ENCODE measurements around the gene AVP. TPM values are rescaled to one million over a fixed set of nuclear protein-coding genes. Genes with fewer than 3 reads are reported as not detected.

Gene AVP
- total RNA-seq, 1 donor from 2014 or later = not detected

DNA sequence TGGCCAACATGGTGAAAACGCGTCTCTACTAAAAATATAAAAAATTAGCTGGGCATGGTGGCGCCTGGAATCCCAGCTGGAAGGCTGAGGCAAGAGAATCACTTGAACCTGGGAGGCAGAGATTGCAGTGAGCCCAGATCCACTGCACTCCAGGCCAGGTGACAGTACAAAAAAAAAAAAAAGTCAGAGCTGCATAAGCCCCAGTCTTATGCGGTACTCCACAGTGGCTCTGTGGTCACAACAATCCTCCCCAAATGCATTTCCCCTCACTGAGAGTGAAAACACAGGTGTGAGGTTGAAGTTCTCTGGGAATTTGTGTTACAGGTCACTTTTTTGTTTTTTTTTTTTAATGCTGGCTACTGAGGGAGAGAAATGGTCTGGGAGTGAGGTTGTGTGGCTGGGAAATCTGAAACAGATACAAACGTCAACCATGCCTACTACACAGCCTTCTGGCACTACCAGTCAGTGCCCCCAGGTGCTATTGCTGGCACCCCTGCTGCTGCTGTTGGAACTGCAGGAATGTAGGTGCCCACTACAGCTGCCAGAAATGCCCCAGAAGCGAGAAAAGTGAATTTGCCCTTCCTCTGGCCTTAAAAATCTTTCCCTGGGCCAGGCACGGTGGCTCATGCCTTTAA lies 33.0 kb downstream of the AVP start:
- DNase-seq (ENCODE audit: low read depth) = no peak

- no peak for DNase-seq (ENCODE audit: low read depth)
These were observed 36.8 kb downstream of the AVP start for GRCh38 chr20:3047486-3048419.

GRCh38 chr20:3046677-3047462 lies 37.7 kb downstream of the AVP start:
- DNase-seq (ENCODE audit: low read depth) = no peak

GRCh38 chr20:3045816-3046676 lies 38.5 kb downstream of the AVP start, which contains the start of gene MRPS26:
MRPS26 (plus strand) TSS chr20:3046052; CDS start chr20:3046069, 17 bp downstream.
- DNase-seq (ENCODE audit: low read depth) = peak; percentile 93

- DNase-seq (ENCODE audit: low read depth) = peak; percentile 80
These were observed 39.3 kb downstream of the AVP start for GRCh38 chr20:3045042-3045815.

GRCh38 chr20:3044336-3044965 lies 40.1 kb downstream of the AVP start:
- no peak for DNase-seq (ENCODE audit: low read depth)

GRCh38 chr20:3043322-3043721 lies 41.2 kb downstream of the AVP start, which contains the start of gene GNRH2:
GNRH2 (plus strand) TSS chr20:3043622; CDS start chr20:3044415, 793 bp downstream.
- DNase-seq (ENCODE audit: low read depth) = no peak

DNA sequence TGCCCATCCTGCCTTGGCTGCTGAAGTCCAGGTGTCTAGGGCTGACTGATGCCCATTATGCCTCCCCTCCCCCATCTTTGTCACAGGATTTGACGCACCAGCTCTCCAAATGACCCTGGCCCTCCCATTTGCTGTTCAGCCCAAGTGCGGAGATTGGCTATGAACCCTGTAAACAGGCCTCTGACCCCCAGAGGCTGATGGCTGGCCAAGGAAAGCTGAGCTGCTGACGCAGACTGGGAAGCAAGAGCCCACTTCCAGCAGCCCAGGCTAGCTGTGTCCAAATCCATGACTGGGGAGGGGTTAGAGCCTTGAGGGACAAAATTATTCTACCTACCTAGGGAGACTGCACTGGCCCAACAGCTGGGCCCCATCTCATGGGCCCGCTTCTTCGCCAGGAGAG lies 41.9 kb downstream of the AVP start:
- DNase-seq (ENCODE audit: low read depth) = no peak

DNA sequence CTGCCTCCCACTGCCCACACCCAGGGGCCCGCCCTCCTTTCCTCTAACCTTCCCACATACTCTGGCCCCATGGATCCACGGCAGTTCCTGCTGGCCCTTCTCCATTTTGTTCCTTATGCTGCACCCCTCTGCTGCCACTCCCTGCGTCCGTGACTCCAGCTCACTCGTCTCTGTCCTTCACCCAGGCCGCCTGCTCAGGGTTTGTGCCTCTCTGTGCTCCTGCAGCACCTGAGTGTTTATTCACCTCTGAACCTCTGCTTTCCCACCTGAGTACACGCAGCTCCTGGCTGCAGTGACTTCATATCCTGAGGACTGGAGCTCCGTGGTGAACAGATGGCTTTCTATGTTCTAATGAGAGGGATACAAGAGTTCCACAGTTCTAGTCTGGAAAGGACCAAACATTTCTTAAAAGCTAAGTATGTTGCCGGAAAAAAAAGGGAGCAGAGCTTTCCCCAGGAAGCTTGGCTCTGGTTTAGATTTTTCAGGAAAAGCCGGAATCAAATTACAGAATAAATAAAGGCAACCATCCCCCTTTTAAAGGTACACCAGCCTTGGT lies 42.6 kb downstream of the AVP start:
- no peak for DNase-seq (ENCODE audit: low read depth)

DNA sequence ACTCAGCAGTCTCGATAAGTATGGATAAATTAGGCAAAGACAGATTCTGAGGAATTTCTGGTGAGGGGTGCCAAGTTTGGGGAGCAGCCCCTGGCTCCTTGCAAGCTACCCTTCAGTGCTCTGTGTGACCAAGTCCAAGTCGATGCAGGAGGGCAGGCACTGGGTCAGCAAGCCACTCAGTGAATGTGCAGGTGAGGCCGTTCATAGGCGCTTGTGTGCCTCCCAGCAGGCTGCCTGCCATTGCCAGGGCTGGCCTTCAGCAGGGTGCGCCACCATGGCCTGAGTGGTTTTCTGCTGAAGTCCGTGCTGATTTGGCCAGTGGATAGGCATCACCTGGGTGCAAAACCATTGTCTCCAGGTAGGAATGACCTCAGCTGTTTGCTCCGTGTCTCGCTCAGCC lies 44.4 kb downstream of the AVP start:
- no peak for DNase-seq (ENCODE audit: low read depth)

DNA sequence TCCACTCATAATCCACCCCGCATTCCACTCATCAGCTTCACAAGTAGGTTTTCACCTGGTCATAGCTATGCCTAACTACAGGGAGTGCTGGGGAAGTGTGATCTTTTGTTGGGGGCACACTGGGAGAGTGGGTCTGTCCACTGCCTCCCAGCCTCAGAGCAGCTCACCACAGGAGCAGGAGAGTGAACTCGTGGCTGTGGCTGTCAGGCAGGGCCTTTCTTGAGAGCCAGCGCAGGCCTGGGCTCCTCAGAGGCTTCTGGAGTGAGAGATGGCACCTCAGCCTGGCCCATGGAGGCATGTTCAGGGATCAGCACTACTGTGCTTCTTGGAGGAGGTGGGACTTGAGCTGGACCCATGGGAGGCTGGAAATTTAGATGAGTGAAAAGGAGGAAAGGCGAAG lies 45.1 kb downstream of the AVP start:
- DNase-seq (ENCODE audit: low read depth) = no peak

- DNase-seq (ENCODE audit: low read depth) = no peak
These were observed 46.1 kb downstream of the AVP start for GRCh38 chr20:3038454-3038853.

- no peak for DNase-seq (ENCODE audit: low read depth)
These were observed 46.9 kb downstream of the AVP start for GRCh38 chr20:3037654-3038053.

DNA sequence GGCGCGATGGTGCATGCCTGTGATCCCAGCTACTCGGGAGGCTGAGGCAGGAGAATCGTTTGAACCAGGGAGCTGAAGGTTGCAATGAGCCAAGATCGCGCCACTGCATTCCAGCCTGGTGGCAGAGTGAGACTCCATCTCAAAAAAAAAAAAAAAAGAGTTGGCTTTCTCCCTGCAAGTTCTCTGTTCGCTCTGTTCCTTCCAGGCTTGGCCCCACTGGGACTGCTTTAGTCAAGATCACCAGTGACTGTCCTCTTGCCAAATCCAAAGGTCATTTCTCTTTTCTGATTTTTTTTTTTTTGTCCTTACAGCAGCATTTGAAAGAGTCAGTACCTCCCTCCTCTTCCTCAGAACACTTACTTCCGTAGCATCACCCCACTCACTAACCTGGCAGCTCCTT lies 51.9 kb downstream of the AVP start:
- DNase-seq (ENCODE audit: low read depth) = no peak

Other genes starting within 250 kb of the AVP start
- 16.3 and 31.4 TPM in 2 replicates for gene PCED1A, start 244.1 kb downstream of the AVP start, total RNA-seq
- 30.1 and 31.3 TPM in 2 replicates for gene VPS16, start 244.0 kb downstream of the AVP start, total RNA-seq
- gene PTPRA, start 211.2 kb downstream of the AVP start, total RNA-seq = 22.0 and 30.4 TPM in 2 replicates
- gene GNRH2, start 41.1 kb downstream of the AVP start, total RNA-seq = not detected in 2 replicates
- 51.2 and 56.8 TPM in 2 replicates for gene MRPS26, start 38.7 kb downstream of the AVP start, total RNA-seq
- gene OXT, start 13.1 kb downstream of the AVP start, total RNA-seq = not detected in 2 replicates
- gene FASTKD5, start 75.1 kb upstream of the AVP start, total RNA-seq = 24.6 and 26.5 TPM in 2 replicates
- 5.2 and 6.1 TPM in 2 replicates for gene UBOX5, start 75.1 kb upstream of the AVP start, total RNA-seq
- 5.8 and 8.5 TPM in 2 replicates for gene LZTS3, start 88.8 kb upstream of the AVP start, total RNA-seq
- gene DDRGK1, start 120.0 kb upstream of the AVP start, total RNA-seq = 55.0 and 58.7 TPM in 2 replicates
- 52.9 and 53.0 TPM in 2 replicates for gene ITPA, start 124.8 kb upstream of the AVP start, total RNA-seq
- 10.3 and 12.2 TPM in 2 replicates for gene SLC4A11, start 154.5 kb upstream of the AVP start, total RNA-seq

Measured in myocyte (in vitro differentiated cells).